Upper lobe of left lung (tissue), 4 donors: ENCODE results near the gene APOBR.
"Not testable (repeated sequence)": the region's sequence is repeated elsewhere in the genome, so short reads cannot be mapped to it uniquely, and the experiment has no call there.

ENCODE experiments used
- POLR2AphosphoS5 ChIP-seq, 2 donors: sonication (generic); formaldehyde crosslinking; IDR thresholded peaks; one replicate each; pipeline ENCODE4 v1.5.1; 2017; ENCODE audit warnings: antibody characterized with exemption in 2 of 2
- TF ChIP-seq, protein P1 (sequence below), 6 experiments: fragments of 450-650 bp in 4 of 6; fragments of 200-600 bp in 2 of 6; sonication (generic) in 2 of 6; IDR thresholded peaks; one replicate each; pipeline ENCODE4 v1.5.1; 2016 to 2019; ENCODE audit warnings: antibody characterized with exemption in 6 of 6

DNA sequence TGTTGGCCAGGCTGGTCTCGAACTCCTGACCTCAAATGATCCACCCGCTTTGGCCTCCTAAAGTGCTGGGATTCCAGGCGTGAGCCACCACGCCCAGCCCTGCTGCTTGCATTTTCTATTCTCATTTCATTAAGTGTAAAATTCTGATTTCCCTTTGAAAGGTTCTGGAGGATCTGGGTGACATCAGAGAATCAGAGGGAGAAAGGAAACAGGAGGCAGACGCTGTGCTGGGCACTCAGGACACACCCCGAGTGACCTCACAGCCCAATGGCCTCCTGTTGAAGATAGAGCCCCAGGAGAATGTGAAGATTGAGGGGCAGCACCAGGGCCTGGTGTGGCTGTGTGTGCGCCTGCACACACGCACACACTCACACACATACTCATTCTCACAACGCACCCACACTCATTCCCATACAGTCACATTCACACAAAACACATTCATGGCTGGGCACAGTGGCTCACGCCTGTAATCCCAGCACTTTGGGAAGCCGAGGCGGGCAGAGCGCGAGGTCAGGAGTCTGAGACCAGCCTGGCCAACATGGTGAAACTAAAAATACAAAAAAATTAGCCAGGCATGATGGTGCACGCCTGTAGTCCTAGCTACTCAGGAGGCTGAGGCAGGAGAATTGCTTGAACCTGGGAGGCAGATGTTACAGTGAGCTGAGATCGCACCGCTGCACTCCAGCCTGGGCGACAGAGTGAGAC, 6.2 kb downstream of the APOBR start:
- TF ChIP-seq, protein P1, sequence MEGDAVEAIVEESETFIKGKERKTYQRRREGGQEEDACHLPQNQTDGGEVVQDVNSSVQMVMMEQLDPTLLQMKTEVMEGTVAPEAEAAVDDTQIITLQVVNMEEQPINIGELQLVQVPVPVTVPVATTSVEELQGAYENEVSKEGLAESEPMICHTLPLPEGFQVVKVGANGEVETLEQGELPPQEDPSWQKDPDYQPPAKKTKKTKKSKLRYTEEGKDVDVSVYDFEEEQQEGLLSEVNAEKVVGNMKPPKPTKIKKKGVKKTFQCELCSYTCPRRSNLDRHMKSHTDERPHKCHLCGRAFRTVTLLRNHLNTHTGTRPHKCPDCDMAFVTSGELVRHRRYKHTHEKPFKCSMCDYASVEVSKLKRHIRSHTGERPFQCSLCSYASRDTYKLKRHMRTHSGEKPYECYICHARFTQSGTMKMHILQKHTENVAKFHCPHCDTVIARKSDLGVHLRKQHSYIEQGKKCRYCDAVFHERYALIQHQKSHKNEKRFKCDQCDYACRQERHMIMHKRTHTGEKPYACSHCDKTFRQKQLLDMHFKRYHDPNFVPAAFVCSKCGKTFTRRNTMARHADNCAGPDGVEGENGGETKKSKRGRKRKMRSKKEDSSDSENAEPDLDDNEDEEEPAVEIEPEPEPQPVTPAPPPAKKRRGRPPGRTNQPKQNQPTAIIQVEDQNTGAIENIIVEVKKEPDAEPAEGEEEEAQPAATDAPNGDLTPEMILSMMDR (IDR thresholded peaks at IDR 0.05) = not testable (repeated sequence)
- not testable (repeated sequence) for TF ChIP-seq POLR2AphosphoS5 (IDR thresholded peaks at IDR 0.05)
